Left colon (tissue), 2 donors: ENCODE data around the gene FAM32A. TPM values are rescaled to one million over a fixed set of nuclear protein-coding genes. Genes with fewer than 3 reads are reported as not detected.

Experiments used
- ATAC-seq: fragments of 200-7000 bp; cut with Tn5 transposase; one replicate; pipeline ENCODE4 v1.9.1; 2020; ENCODE audit warnings: mild to moderate bottlenecking, moderate library complexity
- DNase-seq, 2 donors: peaks; one replicate each; pipeline ENCODE4 v3.0.0-alpha.2; 2020
- intact Hi-C, 2 donors: fragments of 100-400 bp; cut with DNase I in 1 of 2; cut with micrococcal nuclease in 1 of 2; formaldehyde crosslinking; loops; one replicate each; pipeline versions ENCODE4 v1.11.2 to v1.14.0; 2022; cut with DNase I, micrococcal nuclease
- total RNA-seq, 2 donors: library from RNA; stranded (reverse); fragmentation: NEBNext Ultra II Directional; extraction: Animal tissue kit (Norgen Biotek cat#: 25700); gene quantifications; one replicate each; pipeline ENCODE4 v1.2.1, GENCODE V29; 2021
- donor health status: DM: no; HTN: no; CAD: no.
- donor health status: DM: yes; HTN: yes; CAD: no.

FAM32A gene
- total RNA-seq, 2 donors from 2014 or later = 78.8 to 90.5 TPM

- intact Hi-C loops = no loop called here
- ATAC-seq (no peak), DNase-seq (no peak)
Measured at GRCh38 chr19:16233081-16233776, 48.0 kb downstream of the FAM32A start.

GRCh38 chr19:16233836-16234551 lies 48.8 kb downstream of the FAM32A start:
- no peak for DNase-seq
- ATAC-seq = no peak
- intact Hi-C loops = no loop called here

DNA sequence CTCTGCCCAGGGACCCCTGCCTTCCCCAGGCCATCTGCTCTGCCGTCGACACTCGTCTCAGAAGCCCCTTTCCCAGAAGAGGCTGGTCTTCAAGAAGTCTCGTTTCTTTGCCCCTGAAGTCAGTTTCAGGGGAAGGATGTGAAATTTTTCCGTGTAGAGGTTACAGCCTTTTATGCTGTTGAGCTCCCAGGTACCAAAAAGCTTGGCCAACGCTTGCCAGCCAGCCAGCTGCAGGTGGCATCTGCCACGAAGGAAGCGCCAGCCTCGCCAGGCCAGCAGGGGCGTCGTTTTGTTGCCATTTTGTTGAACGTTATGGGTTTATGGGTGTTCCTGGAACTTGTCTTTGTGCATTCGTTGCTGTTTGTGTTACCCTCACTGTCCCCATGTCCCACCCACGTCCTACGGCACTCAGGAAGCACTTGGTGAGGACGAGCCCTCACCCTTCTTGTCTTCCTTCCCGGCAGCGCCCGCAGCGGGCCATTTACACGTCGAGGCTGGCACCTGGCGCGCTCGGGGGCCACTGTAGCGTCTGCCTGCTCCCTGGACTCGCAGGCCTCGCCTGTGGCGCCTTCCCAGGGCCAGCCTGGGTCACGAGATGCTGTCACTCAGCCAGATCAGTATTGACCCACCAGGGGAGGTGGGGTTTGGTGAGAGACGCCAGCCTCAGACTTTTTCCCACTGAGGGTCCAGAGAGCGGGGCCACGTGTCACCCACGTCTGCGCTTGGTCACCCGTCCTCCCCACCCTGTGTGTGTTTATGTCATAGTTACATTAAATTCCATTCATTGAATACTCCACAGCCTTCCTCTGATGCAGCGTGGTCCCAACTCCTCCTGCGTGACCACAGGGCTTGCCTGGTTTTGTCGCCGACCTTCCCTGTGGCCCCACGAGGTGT lies 49.6 kb downstream of the FAM32A start:
- intact Hi-C loops = no loop called here
- ATAC-seq (no peak), DNase-seq (no peak)

GRCh38 chr19:16235811-16236652 lies 50.8 kb downstream of the FAM32A start:
- intact Hi-C loops = no loop called here
- DNase-seq = no peak
- ATAC-seq = no peak

Other genes starting within 250 kb of the FAM32A start
- gene OR10H4, start 236.4 kb upstream of the FAM32A start, total RNA-seq = not detected
- gene TPM4, start 108.9 kb upstream of the FAM32A start, total RNA-seq = 100 to 1,000 TPM; 280 to 300 TPM
- gene RAB8A, start 73.5 kb upstream of the FAM32A start, total RNA-seq = 100 to 1,000 TPM; 143 to 172 TPM
- 10 to 100 TPM; 18.8 to 24.3 TPM for gene HSH2D, start 41.7 kb upstream of the FAM32A start, total RNA-seq
- gene CIB3, start 11.9 kb upstream of the FAM32A start, total RNA-seq = not detected
- 10 to 100 TPM; 22.2 to 26.5 TPM for gene AP1M1, start 12.5 kb downstream of the FAM32A start, total RNA-seq
- gene KLF2, start 139.4 kb downstream of the FAM32A start, total RNA-seq = 10 to 100 TPM; 28.2 to 29.4 TPM